Mesenchymal stem cell (in vitro differentiated cells and primary cell): ENCODE results near the gene KIAA0232.
A peak's percentile ranks its signal among the peaks of the same experiment; 100 is the strongest.
"Not testable (repeated sequence)": the region's sequence is repeated elsewhere in the genome, so short reads cannot be mapped to it uniquely, and the experiment has no call there.

ENCODE experiments used
- DNase-seq: peaks from one replicate; pipeline ENCODE4 v3.0.0-alpha.2; 2013
- H2AFZ ChIP-seq: one replicate; pipeline ENCODE4 v1.6.1; 2013; ENCODE audit warnings: low read depth, mild to moderate bottlenecking, control low read depth, inconsistent platforms, low read length, moderate library complexity
- H2AK5ac ChIP-seq: 2 replicates; pipeline ENCODE4 v1.6.1; 2013; ENCODE audit warnings: low read length, moderate library complexity, mild to moderate bottlenecking, inconsistent platforms; ENCODE audit not compliant: severe bottlenecking
- H2BK120ac ChIP-seq: one replicate; pipeline ENCODE4 v1.6.1; 2013; ENCODE audit warnings: low read depth, mild to moderate bottlenecking, inconsistent platforms, low read length, moderate library complexity
- H2BK12ac ChIP-seq, 2 experiments: one replicate each; pipeline ENCODE4 v1.6.1; 2013; ENCODE audit warnings: inconsistent platforms in 2 of 2, low read length in 2 of 2, mild to moderate bottlenecking in 2 of 2, moderate library complexity in 2 of 2, control low read depth in 1 of 2
- H2BK15ac ChIP-seq: one replicate; pipeline ENCODE4 v1.6.1; 2013; ENCODE audit warnings: mild to moderate bottlenecking, low read depth, inconsistent platforms; ENCODE audit not compliant: poor library complexity, severe bottlenecking
- H2BK5ac ChIP-seq: 2 replicates; pipeline ENCODE4 v1.6.1; 2013; ENCODE audit warnings: low read depth, mild to moderate bottlenecking, low read length, control low read depth, inconsistent platforms; ENCODE audit not compliant: poor library complexity, severe bottlenecking
- H3K14ac ChIP-seq, 2 experiments: one replicate each; pipeline ENCODE4 v1.6.1; 2013; ENCODE audit warnings: inconsistent platforms in 2 of 2, low read length in 2 of 2, control low read depth in 1 of 2, mild to moderate bottlenecking in 1 of 2, moderate library complexity in 1 of 2
- H3K18ac ChIP-seq, 2 experiments: one replicate each; pipeline ENCODE4 v1.6.1; 2013; ENCODE audit warnings: inconsistent platforms in 2 of 2, low read length in 2 of 2, control low read depth in 1 of 2, low read depth in 1 of 2, mild to moderate bottlenecking in 1 of 2
- H3K23ac ChIP-seq, 2 experiments: one replicate each; pipeline ENCODE4 v1.6.1; 2013; ENCODE audit warnings: inconsistent platforms in 2 of 2, low read length in 2 of 2, mild to moderate bottlenecking in 2 of 2, moderate library complexity in 2 of 2, control low read depth in 1 of 2
- H3K27ac ChIP-seq: 2 replicates; pipeline ENCODE4 v1.5.1; 2013; ENCODE audit warnings: mild to moderate bottlenecking, moderate library complexity, low read length, control low read depth, inconsistent platforms; ENCODE audit not compliant: poor library complexity, severe bottlenecking
- H3K27me3 ChIP-seq, 2 experiments: 2 replicates each; pipeline versions ENCODE4 v1.6.1 to v1.7.0; 2013; ENCODE audit warnings: low read length in 2 of 2, mild to moderate bottlenecking in 2 of 2, moderate library complexity in 2 of 2, control low read depth in 1 of 2, inconsistent platforms in 1 of 2; ENCODE audit not compliant: control insufficient read depth in 1 of 2, insufficient read depth in 1 of 2
- H3K36me3 ChIP-seq, 2 experiments: 2 replicates each; pipeline versions ENCODE4 v1.6.1 to v1.7.0; 2013; ENCODE audit warnings: low read length in 2 of 2, control low read depth in 1 of 2, inconsistent platforms in 1 of 2, low read depth in 1 of 2, mild to moderate bottlenecking in 1 of 2; ENCODE audit not compliant: insufficient read depth in 2 of 2, control insufficient read depth in 1 of 2
- H3K4ac ChIP-seq, 2 experiments: one replicate each; pipeline ENCODE4 v1.6.1; 2013; ENCODE audit warnings: inconsistent platforms in 2 of 2, low read length in 2 of 2, mild to moderate bottlenecking in 2 of 2, moderate library complexity in 2 of 2, control low read depth in 1 of 2, low read depth in 1 of 2
- H3K4me1 ChIP-seq: 2 replicates; pipeline ENCODE4 v1.6.1; 2013; ENCODE audit warnings: low read depth, low read length, control low read depth; ENCODE audit not compliant: control insufficient read depth, insufficient read depth
- H3K4me2 ChIP-seq: 2 replicates; pipeline ENCODE4 v1.6.1; 2013; ENCODE audit warnings: low read length, mild to moderate bottlenecking, inconsistent platforms; ENCODE audit not compliant: poor library complexity, severe bottlenecking
- H3K4me3 ChIP-seq, 2 experiments: 2 replicates each; pipeline versions ENCODE4 v1.5.1 to v1.7.0; 2013; ENCODE audit warnings: low read length in 2 of 2, mild to moderate bottlenecking in 2 of 2, control low read depth in 1 of 2, low read depth in 1 of 2; ENCODE audit not compliant: insufficient read depth in 1 of 2
- H3K79me1 ChIP-seq: replicated peaks from 2 replicates; pipeline ENCODE4 v1.6.1; 2013; ENCODE audit warnings: mild to moderate bottlenecking, control low read depth, low read length, inconsistent platforms; ENCODE audit not compliant: poor library complexity, severe bottlenecking
- H3K9ac ChIP-seq: 2 replicates; pipeline ENCODE4 v1.7.0; 2013; ENCODE audit warnings: mild to moderate bottlenecking, low read length, moderate library complexity
- H3K9me3 ChIP-seq: 2 replicates; pipeline ENCODE4 v1.7.0; 2013; ENCODE audit warnings: mild to moderate bottlenecking, low read length; ENCODE audit not compliant: control insufficient read depth
- H4K8ac ChIP-seq: one replicate; pipeline ENCODE4 v1.6.1; 2013; ENCODE audit warnings: inconsistent platforms, mild to moderate bottlenecking, low read length, moderate library complexity
- H4K91ac ChIP-seq: one replicate; pipeline ENCODE4 v1.6.1; 2013; ENCODE audit warnings: mild to moderate bottlenecking, low read length, inconsistent platforms
- WGBS: methylation state at CpG from one replicate; pipeline ENCODE4 v1.1.7; 2013; ENCODE audit warnings: mixed read lengths; 5-methylcytosine and 5-hydroxymethylcytosine counted together

KIAA0232 gene

DNA sequence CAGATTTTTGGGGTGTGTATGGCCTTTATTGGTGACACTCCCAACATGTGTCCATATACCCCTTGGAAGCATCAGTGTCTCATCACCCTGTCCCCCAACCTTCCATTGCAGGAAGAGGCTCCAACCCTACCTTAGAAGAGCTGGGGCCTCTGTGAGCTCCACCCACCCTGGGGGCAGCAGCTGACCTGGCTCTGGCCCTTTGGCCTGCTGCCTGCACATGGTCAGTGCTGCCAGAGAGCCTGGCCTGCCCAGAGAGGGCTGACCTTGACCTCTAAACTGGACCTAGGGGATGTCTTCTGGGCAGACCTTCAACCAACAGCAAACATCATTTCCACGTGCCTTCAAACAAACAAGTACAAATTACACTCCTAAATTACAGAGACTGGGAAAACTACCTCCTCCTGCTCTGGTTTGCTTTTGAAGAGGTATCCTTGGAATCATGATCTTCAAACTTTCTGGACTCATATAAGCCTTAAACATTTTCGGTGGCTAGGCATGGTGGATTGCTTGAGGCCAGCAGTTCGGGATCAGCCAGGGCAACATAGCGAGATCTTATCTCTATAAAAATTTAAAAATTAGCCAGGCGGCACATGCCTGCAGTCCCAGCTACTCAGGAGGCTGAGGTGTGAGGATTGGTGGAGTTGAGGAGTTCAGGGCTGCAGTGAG lies 27.3 kb upstream of the KIAA0232 start:
- Histone ChIP-seq H2BK120ac (no peak overlapping the region), H3K27me3 (peaks cover 0 to 3% of the 10 kb centered on the region in 2 experiments), H3K4me2 (no peak overlapping the region), H3K9me3 (no peaks in the 10 kb centered on the region), H3K18ac (no peak overlapping the region), H3K9ac (no peak overlapping the region), H3K14ac (no peak overlapping the region), H3K4me3 (no peak overlapping the region), H4K8ac (no peak overlapping the region), H2BK15ac (no peak overlapping the region), H3K4ac (no peak overlapping the region), H2AFZ (no peak overlapping the region), H2AK5ac (no peak overlapping the region), H2BK5ac (no peak overlapping the region), H2BK12ac (no peak overlapping the region), H3K27ac (no peak overlapping the region), H3K23ac (no peak overlapping the region), H3K36me3 (no peaks in the 10 kb centered on the region), H3K79me1 (no peaks in the 10 kb centered on the region), H4K91ac (peak overlapping the region; percentile 74), H3K4me1 (peaks cover 3% of the 10 kb centered on the region)
- DNase-seq = no peak
- 95% methylated on average over 4 of the region's 5 CpGs for WGBS

DNA sequence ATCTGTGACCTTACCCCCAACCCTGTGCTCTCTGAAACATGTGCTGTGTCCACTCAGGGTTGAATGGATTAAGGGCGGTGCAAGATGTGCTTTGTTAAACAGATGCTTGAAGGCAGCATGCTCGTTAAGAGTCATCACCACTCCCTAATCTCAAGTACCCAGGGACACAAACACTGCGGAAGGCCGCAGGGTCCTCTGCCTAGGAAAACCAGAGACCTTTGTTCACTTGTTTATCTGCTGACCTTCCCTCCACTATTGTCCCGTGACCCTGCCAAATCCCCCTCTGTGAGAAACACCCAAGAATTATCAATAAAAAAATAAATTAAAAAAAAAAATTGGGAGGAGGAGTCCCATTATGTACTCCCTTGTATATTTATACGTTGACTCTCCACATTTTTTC lies 26.2 kb upstream of the KIAA0232 start:
- H4K91ac ChIP-seq, H2BK15ac ChIP-seq, DNase-seq, H2AK5ac ChIP-seq, H3K4me3 ChIP-seq, H3K27me3 ChIP-seq, H3K27ac ChIP-seq, H3K4me2 ChIP-seq, H3K9ac ChIP-seq, H3K18ac ChIP-seq, H3K36me3 ChIP-seq, H2BK12ac ChIP-seq, H3K79me1 ChIP-seq, H2AFZ ChIP-seq, H3K23ac ChIP-seq, H3K4me1 ChIP-seq, H2BK5ac ChIP-seq, H4K8ac ChIP-seq, H3K4ac ChIP-seq, H2BK120ac ChIP-seq, H3K9me3 ChIP-seq, H3K14ac ChIP-seq: not testable (repeated sequence)
- WGBS = 84% methylated on average over 1 of the region's 6 CpGs

- no peak overlapping the region for H4K8ac ChIP-seq
- H3K27me3 ChIP-seq = peaks cover 0 to 16% of the 10 kb centered on the region in 2 experiments
- no peak overlapping the region for H4K91ac ChIP-seq
- no peak overlapping the region for H2BK120ac ChIP-seq
- H2BK5ac ChIP-seq = no peak overlapping the region
- no peak for DNase-seq
- no peak overlapping the region for H2BK12ac ChIP-seq
- no peak overlapping the region for H3K4me3 ChIP-seq
- no peaks in the 10 kb centered on the region for H3K79me1 ChIP-seq
- no peak overlapping the region for H2AK5ac ChIP-seq
- no peaks in the 10 kb centered on the region for H3K36me3 ChIP-seq
- H2BK15ac ChIP-seq = no peak overlapping the region
- no peak overlapping the region for H3K23ac ChIP-seq
- H3K18ac ChIP-seq = no peak overlapping the region
- peaks cover 11% of the 10 kb centered on the region for H3K4me1 ChIP-seq
- H3K27ac ChIP-seq = no peak overlapping the region
- no peak overlapping the region for H3K4me2 ChIP-seq
- H3K4ac ChIP-seq = no peak overlapping the region
- H3K14ac ChIP-seq = no peak overlapping the region
- no peak overlapping the region for H3K9ac ChIP-seq
- H3K9me3 ChIP-seq = no peaks in the 10 kb centered on the region
- H2AFZ ChIP-seq = no peak overlapping the region
- 92% methylated on average over 4 of the region's 4 CpGs for whole genome bisulfite sequencing
Measured at GRCh38 chr4:6758728-6759127, 23.8 kb upstream of the KIAA0232 start.

GRCh38 chr4:6760865-6761264 lies 21.7 kb upstream of the KIAA0232 start:
- Histone ChIP-seq H2AK5ac (peak overlapping the region; percentile 13), H3K9me3 (peaks cover 2% of the 10 kb centered on the region), H3K4me2 (no peak overlapping the region), H3K27ac (no peak overlapping the region), H3K27me3 (peaks cover 0 to 30% of the 10 kb centered on the region in 2 experiments), H2AFZ (no peak overlapping the region), H3K4me3 (no peak overlapping the region), H4K8ac (no peak overlapping the region), H3K18ac (no peak overlapping the region), H3K79me1 (no peaks in the 10 kb centered on the region), H3K4ac (no peak overlapping the region), H3K9ac (no peak overlapping the region), H3K14ac (no peak overlapping the region), H3K4me1 (peaks cover 10% of the 10 kb centered on the region), H2BK5ac (no peak overlapping the region), H3K36me3 (no peaks in the 10 kb centered on the region), H2BK15ac (no peak overlapping the region), H2BK12ac (no peak overlapping the region), H4K91ac (no peak overlapping the region), H3K23ac (no peak overlapping the region), H2BK120ac (no peak overlapping the region)
- DNase-seq = no peak
- WGBS = 86% methylated on average over 9 of the region's 9 CpGs
